ENCODE data around the gene HS6ST2. TPM values are rescaled to one million over a fixed set of nuclear protein-coding genes. Genes with fewer than 3 reads are reported as not detected.

Gene HS6ST2
- total RNA-seq, 1 experiment from 2014 or later: 8.1 TPM

GRCh38 chrX:132668178-132668577, 290.3 kb downstream of the HS6ST2 start:
- DNase-seq (ENCODE audit: low spot score) (no peak), ATAC-seq (no peak)
- H3K9me3 Mint-ChIP-seq: no peaks in the 10 kb centered on the region
- ChIA-PET CTCF (no interaction called here), POLR2A (no interaction called here)
- peaks cover 93% of the 10 kb centered on the region for H3K27me3 Mint-ChIP-seq (ENCODE audit: low read depth)
- H3K36me3 Mint-ChIP-seq: no peaks in the 10 kb centered on the region
- H3K4me3 Mint-ChIP-seq: no peak overlapping the region
- TF ChIP-seq USF1 (CRISPR knock-in tag; IDR thresholded peaks at IDR 0.05) (no peak), GABPB1 (CRISPR knock-in tag; IDR thresholded peaks at IDR 0.05) (no peak), ZBTB21 (CRISPR knock-in tag; IDR thresholded peaks at IDR 0.05; ENCODE audit: borderline replicate concordance) (no peak), MYBL2 (CRISPR knock-in tag; IDR thresholded peaks at IDR 0.05) (no peak), CREB1 (CRISPR knock-in tag; IDR thresholded peaks at IDR 0.05) (no peak), FOXK1 (CRISPR knock-in tag; IDR thresholded peaks at IDR 0.05) (no peak), ZNF416 (CRISPR knock-in tag; IDR thresholded peaks at IDR 0.05) (no peak), SMAD4 (CRISPR knock-in tag; IDR thresholded peaks at IDR 0.05) (no peak), CBFB (CRISPR knock-in tag; IDR thresholded peaks at IDR 0.05; ENCODE audit: low read depth) (no peak)
- H3K27ac Mint-ChIP-seq: no peak overlapping the region
- H3K4me1 Mint-ChIP-seq: peaks cover 24% of the 10 kb centered on the region

- ChIA-PET CTCF (no interaction called here), POLR2A (no interaction called here)
- TF ChIP-seq, protein P1, sequence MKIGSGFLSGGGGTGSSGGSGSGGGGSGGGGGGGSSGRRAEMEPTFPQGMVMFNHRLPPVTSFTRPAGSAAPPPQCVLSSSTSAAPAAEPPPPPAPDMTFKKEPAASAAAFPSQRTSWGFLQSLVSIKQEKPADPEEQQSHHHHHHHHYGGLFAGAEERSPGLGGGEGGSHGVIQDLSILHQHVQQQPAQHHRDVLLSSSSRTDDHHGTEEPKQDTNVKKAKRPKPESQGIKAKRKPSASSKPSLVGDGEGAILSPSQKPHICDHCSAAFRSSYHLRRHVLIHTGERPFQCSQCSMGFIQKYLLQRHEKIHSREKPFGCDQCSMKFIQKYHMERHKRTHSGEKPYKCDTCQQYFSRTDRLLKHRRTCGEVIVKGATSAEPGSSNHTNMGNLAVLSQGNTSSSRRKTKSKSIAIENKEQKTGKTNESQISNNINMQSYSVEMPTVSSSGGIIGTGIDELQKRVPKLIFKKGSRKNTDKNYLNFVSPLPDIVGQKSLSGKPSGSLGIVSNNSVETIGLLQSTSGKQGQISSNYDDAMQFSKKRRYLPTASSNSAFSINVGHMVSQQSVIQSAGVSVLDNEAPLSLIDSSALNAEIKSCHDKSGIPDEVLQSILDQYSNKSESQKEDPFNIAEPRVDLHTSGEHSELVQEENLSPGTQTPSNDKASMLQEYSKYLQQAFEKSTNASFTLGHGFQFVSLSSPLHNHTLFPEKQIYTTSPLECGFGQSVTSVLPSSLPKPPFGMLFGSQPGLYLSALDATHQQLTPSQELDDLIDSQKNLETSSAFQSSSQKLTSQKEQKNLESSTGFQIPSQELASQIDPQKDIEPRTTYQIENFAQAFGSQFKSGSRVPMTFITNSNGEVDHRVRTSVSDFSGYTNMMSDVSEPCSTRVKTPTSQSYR (CRISPR knock-in tag; IDR thresholded peaks at IDR 0.05): no peak
- TF ChIP-seq SMAD3 (CRISPR knock-in tag; IDR thresholded peaks at IDR 0.05; ENCODE audit: borderline replicate concordance) (no peak), MXD4 (CRISPR knock-in tag; IDR thresholded peaks at IDR 0.05; ENCODE audit: borderline replicate concordance) (no peak), AFF4 (CRISPR knock-in tag; IDR thresholded peaks at IDR 0.05; ENCODE audit: borderline replicate concordance) (no peak)
- TF ChIP-seq, protein P2, sequence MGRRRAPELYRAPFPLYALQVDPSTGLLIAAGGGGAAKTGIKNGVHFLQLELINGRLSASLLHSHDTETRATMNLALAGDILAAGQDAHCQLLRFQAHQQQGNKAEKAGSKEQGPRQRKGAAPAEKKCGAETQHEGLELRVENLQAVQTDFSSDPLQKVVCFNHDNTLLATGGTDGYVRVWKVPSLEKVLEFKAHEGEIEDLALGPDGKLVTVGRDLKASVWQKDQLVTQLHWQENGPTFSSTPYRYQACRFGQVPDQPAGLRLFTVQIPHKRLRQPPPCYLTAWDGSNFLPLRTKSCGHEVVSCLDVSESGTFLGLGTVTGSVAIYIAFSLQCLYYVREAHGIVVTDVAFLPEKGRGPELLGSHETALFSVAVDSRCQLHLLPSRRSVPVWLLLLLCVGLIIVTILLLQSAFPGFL (CRISPR knock-in tag; IDR thresholded peaks at IDR 0.05; ENCODE audit: borderline replicate concordance): no peak
- TF ChIP-seq, protein P3, sequence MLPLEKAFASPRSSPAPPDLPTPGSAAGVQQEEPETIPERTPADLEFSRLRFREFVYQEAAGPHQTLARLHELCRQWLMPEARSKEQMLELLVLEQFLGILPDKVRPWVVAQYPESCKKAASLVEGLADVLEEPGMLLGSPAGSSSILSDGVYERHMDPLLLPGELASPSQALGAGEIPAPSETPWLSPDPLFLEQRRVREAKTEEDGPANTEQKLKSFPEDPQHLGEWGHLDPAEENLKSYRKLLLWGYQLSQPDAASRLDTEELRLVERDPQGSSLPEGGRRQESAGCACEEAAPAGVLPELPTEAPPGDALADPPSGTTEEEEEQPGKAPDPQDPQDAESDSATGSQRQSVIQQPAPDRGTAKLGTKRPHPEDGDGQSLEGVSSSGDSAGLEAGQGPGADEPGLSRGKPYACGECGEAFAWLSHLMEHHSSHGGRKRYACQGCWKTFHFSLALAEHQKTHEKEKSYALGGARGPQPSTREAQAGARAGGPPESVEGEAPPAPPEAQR (CRISPR knock-in tag; IDR thresholded peaks at IDR 0.05): no peak
- H3K27me3 Mint-ChIP-seq (ENCODE audit: low read depth): peaks cover 84% of the 10 kb centered on the region
- no peaks in the 10 kb centered on the region for H3K36me3 Mint-ChIP-seq
- H3K27ac Mint-ChIP-seq: no peak overlapping the region
- no peaks in the 10 kb centered on the region for H3K9me3 Mint-ChIP-seq
- H3K4me1 Mint-ChIP-seq: peaks cover 5% of the 10 kb centered on the region
- H3K4me3 Mint-ChIP-seq: no peak overlapping the region
- no peak for DNase-seq (ENCODE audit: low spot score)
- no peak for ATAC-seq
These were observed 292.8 kb downstream of the HS6ST2 start for GRCh38 chrX:132665676-132666075.

Data from WTC11 (cell line).